Measurements from ENCODE around the gene PPARA. TPM values are rescaled to one million over a fixed set of nuclear protein-coding genes. Genes with fewer than 3 reads are reported as not detected.

PPARA gene
- total RNA-seq, 1 donor from 2014 or later, result 7.9 TPM

- no peak for DNase-seq (ENCODE audit: low read depth in 2 of 2)
These were observed 7.5 kb upstream of the PPARA start for GRCh38 chr22:46142548-46143490.

GRCh38 chr22:46143491-46144147 lies 6.7 kb upstream of the PPARA start:
- no peak for DNase-seq (ENCODE audit: low read depth in 2 of 2)

DNA sequence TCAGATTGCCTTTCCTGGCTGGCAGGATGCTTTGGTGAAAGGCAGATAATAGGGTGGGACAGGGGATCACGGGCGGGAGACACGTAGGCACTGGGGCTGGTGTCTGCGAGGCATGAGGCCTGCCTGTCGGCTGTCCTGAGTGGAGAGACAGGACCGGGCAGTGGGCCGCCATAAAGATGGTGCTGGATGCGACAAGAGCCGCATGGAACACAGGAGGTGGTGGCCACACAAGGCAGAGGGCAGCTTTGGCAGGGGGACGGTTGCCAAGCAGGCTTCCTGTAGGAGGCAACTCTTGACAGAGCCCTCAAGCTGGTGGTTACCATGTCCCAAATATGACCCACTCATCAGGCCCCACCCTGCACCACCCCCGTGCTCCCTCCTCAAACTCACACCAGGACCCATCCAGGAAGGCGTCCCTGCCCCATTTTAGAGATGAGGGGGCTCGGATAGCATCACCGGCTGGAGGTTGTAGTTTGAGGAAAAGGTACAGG lies 4.9 kb upstream of the PPARA start:
- DNase-seq (ENCODE audit: low read depth in 2 of 2), result no peak

DNA sequence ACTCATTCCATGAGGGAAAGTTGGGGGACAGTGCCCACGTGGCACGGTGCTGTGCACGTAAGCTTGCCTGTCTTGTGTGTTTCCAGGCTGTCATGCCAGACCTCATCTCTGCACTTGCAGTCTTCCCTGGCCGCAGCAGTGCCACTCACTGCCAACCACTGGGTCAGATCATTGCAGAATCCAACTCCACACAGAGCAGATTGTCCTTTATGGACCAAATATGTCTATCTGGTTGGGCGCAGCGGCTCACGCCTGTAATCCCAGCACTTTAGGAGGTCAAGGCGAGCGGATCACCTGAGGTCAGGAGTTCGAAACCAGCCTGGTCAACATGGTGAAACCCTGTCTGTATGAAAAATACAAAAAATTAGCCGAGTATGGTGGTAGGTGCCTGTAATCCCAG lies 4.4 kb upstream of the PPARA start:
- no peak for DNase-seq (ENCODE audit: low read depth in 2 of 2)

GRCh38 chr22:46146329-46146728 lies 4.0 kb upstream of the PPARA start:
- no peak for DNase-seq (ENCODE audit: low read depth in 2 of 2)

DNA sequence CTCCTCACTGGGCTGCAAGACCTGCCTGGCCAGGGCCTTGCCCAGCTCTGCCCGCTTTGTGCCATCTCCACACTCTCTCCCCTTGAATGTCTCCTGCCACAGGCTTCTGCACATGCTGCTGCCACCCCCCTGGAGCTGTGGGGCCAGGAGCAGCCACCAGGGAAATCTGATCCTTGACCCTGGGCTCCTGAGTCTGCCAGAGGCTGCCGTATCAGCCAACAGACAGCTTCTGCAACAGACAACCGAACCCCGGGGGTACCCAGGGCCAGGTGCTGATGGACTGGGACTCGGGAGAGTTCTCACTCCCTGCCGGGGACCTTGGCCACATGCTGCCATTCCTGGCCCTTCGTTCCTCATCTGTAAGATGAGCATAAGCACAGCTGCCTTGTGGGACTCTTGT lies 3.3 kb upstream of the PPARA start:
- no peak for DNase-seq (ENCODE audit: low read depth in 2 of 2)

GRCh38 chr22:46147471-46148267 lies 2.7 kb upstream of the PPARA start:
- DNase-seq (ENCODE audit: low read depth in 2 of 2), result no peak

GRCh38 chr22:46148336-46148735 lies 2.0 kb upstream of the PPARA start:
- DNase-seq (ENCODE audit: low read depth in 2 of 2), result no peak

- peak in 1 of 2 donors; percentile 50 for DNase-seq (ENCODE audit: low read depth in 2 of 2)
These were observed 1.4 kb upstream of the PPARA start for GRCh38 chr22:46148816-46149511.

- DNase-seq (ENCODE audit: low read depth in 2 of 2), result no peak
These were observed 753 bp upstream of the PPARA start for GRCh38 chr22:46149512-46150033.

- DNase-seq (ENCODE audit: low read depth in 2 of 2), result peak in 1 of 2 donors; percentile 23
These were observed 540 bp downstream of the PPARA start for GRCh38 chr22:46150655-46151477.

DNA sequence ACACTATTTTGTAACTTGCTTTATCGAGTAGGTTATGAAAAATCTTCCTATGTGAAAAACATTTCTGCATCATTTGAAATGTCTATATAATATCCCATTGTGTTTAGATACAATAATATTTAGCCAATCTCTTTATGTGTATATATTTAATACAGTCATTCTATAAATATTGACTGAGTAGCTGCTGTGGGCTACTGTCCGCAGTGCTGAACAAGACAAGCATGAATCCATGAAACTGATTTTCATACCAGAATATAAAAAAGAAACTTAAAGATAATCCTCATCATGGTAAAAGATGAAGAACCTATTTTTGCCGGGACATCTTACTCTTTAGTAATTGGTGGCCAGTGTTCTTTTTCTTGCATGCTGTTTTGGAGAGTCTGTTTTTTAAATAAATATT lies 3.6 kb downstream of the PPARA start:
- no peak for DNase-seq (ENCODE audit: low read depth in 2 of 2)

DNA sequence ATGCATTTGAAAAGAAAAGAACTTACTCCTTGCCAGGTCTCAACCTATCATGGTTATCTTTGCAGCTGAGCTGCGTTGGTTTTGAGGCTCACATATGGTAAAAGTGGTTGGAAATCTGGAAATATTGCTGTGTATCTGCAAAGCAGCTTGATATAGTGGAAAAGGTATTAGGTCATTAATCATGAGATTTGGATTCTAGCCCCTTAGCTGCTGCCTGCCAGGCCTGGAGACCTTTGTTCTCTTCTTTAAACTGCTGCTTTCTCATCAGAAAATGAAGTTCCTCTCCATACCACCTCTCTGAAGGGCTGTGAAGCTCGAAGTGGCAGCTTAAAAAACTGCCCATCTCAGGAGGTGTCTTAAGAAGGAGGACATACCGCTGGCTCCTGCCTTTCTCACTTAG lies 5.7 kb downstream of the PPARA start:
- no peak for DNase-seq (ENCODE audit: low read depth in 2 of 2)

DNA sequence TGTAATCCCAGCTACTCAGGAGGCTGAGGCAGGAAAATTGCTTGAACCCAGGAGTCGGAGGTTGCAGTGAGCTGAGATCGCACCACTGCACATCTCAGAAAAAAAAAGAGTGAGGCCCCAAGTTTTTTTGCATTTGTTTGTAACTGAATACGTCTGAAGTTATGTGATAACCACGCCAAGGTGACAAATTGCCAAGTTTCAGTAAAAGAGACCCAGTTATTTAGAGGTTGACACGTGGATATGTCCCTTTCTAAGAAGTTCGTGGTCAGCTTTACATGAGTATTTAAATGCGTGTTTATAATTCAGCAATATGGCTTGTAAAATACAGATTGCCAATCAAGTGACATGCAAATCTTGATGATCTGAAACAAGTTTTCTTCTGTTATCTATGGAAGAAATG lies 8.0 kb downstream of the PPARA start:
- DNase-seq (ENCODE audit: low read depth in 2 of 2), result no peak

- no peak for DNase-seq (ENCODE audit: low read depth in 2 of 2)
These were observed 8.9 kb downstream of the PPARA start for GRCh38 chr22:46159212-46159611.

DNA sequence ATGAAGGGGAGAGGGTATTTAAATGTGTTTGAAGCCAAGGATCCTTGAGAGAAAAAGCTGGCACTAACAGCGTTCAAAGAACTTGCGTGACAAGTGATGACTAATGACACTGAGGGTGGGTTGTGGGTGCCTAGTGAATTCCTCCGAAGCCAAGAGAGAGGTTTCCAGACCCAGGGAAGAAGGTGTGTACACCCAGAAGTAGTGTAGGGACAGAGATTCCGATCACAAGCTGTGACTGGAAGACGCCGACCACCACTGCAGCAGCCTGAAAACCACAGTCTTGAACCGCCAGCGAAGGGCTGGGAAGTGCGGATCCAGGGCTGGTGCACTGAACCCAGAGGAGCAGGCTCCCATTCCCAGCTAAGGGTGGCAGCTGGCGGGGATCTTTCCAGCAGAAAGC lies 9.5 kb downstream of the PPARA start:
- no peak for DNase-seq (ENCODE audit: low read depth in 2 of 2)

- no peak for DNase-seq (ENCODE audit: low read depth in 2 of 2)
These were observed 12.0 kb downstream of the PPARA start for GRCh38 chr22:46162285-46162684.

- DNase-seq (ENCODE audit: low read depth in 2 of 2), result no peak
These were observed 12.6 kb downstream of the PPARA start for GRCh38 chr22:46162771-46163556.

- no peak for DNase-seq (ENCODE audit: low read depth in 2 of 2)
These were observed 13.2 kb downstream of the PPARA start for GRCh38 chr22:46163557-46163888.
